Non-pigmented ciliary epithelial cell (primary cell): ENCODE data around the gene FAM114A2.
"Not testable (repeated sequence)": the region's sequence is repeated elsewhere in the genome, so short reads cannot be mapped to it uniquely, and the experiment has no call there.

ENCODE experiments used
- DNase-seq: peaks from one replicate; pipeline ENCODE4 v3.0.0-alpha.2; 2010; ENCODE audit warnings: low read depth

FAM114A2 gene

DNA sequence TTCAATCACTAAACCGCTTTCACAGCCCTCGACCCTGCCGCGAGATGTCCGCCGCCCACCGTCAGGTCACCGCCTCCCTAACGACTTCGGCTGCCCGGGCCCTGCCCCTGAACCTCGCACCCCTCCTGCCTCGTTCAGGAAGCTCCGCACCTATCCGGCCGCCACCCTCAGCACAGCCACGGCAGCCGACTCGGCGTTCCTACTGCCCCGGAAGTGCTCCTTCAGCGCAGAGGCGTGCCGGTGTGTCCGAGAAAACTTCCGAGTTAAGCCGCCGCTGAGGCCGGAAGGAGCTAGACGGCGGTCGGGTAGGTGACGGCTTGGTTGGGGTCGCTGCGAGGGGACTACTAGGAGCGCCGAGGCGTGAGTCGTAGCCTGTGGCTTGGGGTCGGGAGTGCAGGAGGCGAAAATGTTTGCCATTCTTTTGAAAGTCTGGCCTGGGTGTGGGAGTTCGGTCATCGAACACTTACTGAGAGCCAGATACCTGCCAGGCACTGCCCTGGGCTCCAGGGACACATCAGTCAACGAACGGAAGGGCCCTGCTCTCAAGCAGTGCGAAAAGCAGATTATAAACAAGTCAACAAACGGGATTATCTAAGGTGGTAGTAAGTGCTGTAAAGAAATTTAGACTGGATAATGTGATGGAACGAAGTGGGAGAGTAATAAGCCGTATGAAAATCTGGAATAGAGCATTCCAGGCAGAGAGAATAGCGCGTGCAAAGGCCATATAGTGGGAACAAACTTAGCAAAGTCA is at the start of gene FAM114A2, which contains the start of gene MFAP3:
FAM114A2 (minus strand) TSS at position 204 of the 751 bp plus-strand sequence. CDS start 3,957 bp downstream, outside the sequence.
MFAP3 (plus strand) TSS at position 261 of the 751 bp plus-strand sequence. CDS start 10,756 bp downstream, outside the sequence.
- DNase-seq = peak; percentile 32

- no peak for DNase-seq
These were observed 48.5 kb upstream of the FAM114A2 start for GRCh38 chr5:154087260-154087659.

- no peak for DNase-seq
These were observed 47.9 kb upstream of the FAM114A2 start for GRCh38 chr5:154086641-154087040.

GRCh38 chr5:154086146-154086545 is 47.4 kb upstream of the FAM114A2 start:
- DNase-seq = no peak

DNA sequence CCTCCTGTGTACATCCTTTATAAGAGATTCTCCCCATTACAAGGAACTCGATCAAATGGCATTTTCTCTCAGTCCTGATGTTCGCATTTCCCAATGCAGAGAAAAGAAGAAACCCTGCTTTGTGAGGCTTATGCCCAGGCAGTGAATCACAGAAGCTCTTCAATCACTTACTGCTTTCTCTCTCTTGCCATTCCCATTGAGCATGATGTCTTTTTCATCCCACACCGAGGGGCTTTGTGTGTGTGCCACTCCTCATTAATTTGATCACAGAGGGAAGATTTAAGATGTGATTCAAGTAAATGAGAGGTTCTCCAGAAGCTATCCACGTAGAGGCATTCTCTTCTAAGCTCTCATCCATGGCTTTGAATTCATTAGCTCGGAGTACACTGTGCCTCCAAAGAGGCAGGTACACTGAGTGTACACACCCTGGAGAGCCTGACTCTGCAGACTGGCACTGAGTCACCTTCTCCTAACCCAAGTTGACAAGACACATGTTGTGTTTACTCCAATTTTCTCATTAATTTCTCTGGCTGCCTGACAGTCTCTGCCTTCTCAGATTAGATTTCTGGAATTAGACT is 45.4 kb upstream of the FAM114A2 start:
- DNase-seq = no peak

GRCh38 chr5:154081246-154081645 is 42.5 kb upstream of the FAM114A2 start:
- no peak for DNase-seq

DNA sequence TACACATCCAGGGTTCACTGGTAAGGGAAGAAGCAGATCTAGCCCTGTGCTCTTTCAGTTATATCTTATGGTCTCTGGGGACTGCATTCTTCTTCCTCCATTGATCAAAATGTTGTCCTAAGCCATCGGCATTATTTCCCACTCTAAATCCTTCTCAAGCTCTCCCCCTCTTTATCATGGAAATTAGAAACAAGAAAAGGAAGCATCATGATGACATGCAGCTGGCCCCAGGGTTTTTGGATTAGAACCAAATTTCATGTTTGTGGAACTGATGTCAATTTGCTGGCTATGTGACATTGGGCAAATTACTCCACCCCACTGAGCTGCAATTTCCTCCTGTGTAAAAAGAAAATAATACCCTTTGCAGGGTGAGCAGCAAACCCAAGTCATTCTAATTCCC is 39.6 kb upstream of the FAM114A2 start:
- no peak for DNase-seq

- no peak for DNase-seq
These were observed 39.0 kb upstream of the FAM114A2 start for GRCh38 chr5:154077696-154078095.

- no peak for DNase-seq
These were observed 37.7 kb upstream of the FAM114A2 start for GRCh38 chr5:154076240-154076922.

- no peak for DNase-seq
These were observed 33.9 kb upstream of the FAM114A2 start for GRCh38 chr5:154072414-154073171.

- DNase-seq = no peak
These were observed 33.2 kb upstream of the FAM114A2 start for GRCh38 chr5:154071799-154072413.

DNA sequence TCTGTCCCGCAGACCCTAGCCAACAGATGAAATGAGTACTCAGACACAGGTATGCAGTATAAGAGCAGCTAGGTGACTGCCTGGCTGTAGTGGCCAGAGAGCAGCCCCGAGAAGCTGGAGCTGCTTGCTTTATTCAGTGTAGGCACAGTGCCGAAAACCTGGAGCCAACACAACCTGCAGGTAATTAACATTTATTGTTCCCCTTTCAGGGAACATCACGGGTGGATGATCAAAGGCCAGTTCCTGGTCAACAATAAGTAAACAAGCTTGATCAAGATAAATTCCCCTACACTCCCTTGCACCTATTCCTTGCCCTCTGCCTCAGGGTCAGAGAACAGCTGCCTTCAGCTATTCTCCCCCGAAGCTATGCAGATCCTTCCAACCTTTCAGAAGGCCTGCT is 31.1 kb upstream of the FAM114A2 start:
- not testable (repeated sequence) for DNase-seq

GRCh38 chr5:154065971-154066370 is 27.3 kb upstream of the FAM114A2 start:
- no peak for DNase-seq

DNA sequence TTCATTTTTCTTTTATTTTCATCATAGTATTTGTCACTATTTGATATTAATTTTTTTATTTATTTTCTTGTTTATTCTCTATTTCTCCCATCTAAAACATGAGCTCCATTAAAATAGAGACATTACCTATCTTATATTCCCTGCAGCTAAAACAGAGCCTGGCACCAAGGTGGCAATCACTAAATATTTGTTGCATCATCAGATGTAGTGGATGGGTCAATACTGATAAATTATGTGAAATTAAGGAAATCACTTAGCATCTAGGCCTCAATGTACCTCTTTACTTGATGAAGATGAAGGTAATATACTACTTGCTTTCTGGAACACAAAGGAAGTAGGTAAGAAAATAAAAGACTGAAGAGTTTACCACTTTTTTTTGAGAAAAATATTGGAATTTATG is 24.7 kb upstream of the FAM114A2 start:
- no peak for DNase-seq

DNA sequence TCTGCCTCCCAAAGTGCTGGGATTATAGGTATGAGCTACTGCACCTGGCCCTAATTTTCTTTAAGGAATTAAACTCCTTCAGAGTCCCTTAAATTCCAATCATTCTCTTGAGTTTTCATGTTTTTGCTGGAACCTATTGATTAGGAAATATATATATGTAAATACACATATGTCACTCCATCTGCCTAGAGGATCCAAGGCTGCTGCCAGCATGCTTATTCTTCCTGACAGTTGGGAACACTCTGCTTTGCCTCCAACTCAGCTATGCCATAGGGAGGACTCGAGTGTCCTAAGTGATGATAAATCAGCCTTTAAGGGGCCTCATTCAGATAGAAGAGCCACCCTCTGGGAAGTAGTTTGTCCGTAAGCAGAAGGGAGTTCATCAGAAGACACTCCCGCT is 21.9 kb upstream of the FAM114A2 start:
- DNase-seq = no peak

DNA sequence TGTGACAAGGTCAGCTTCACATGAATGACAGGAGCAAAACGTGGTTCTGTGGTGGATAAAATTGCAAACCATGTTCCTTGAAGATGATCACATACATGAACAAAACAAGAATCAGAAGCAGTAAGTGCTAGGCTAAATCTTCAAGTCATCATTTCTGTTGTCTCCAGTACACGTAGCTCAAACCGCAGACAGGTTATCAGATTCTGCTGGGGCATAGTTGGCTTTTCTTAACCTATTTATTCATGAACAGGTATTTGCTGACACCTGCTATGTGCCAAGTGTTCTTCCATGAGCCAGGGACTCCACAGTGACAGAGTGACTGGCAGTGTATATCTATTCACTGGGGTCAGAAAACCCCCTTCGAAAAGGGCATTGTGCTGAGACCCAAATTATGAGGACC is 20.9 kb upstream of the FAM114A2 start:
- no peak for DNase-seq

GRCh38 chr5:154059039-154059430 is 20.3 kb upstream of the FAM114A2 start:
- no peak for DNase-seq

- DNase-seq = no peak
These were observed 19.6 kb upstream of the FAM114A2 start for GRCh38 chr5:154058055-154059038.

- no peak for DNase-seq
These were observed 16.5 kb upstream of the FAM114A2 start for GRCh38 chr5:154055201-154055600.

DNA sequence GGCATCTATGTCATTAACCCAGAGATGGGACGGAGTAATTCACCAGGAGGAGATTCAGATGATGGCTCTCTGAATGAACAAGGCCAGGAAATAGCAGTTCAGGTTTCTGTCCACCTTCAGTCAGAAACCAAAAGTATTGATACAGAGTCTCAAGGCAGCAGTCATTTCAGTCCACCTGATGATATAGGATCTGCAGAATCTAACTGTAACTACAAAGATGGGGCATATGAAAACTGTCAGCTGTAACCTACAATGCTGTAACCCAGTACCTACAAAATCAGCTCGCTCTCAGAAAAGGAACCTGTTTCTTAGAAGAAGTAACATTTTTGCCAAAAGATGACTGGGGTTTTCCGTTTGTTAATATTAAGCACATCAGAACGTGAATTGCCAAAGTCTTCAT is 14.8 kb upstream of the FAM114A2 start:
- DNase-seq = no peak

DNA sequence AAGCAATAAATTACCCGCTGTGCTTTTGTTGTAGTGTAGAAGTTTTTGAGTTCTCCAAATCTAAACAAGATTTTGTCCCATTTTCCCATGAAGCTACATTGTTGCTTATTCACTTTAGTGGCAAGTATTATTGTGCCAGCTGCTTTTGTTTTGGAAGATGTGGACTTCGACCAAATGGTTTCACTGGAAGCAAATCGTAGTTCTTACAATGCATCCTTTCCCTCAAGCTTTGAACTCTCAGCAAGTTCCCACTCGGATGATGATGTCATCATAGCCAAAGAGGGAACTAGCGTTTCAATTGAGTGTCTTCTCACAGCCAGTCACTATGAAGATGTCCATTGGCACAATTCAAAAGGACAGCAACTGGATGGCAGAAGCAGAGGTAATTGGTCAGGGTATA is 10.9 kb upstream of the FAM114A2 start:
- DNase-seq = no peak
